ENCODE measurements around the gene YIF1B. TPM values are rescaled to one million over a fixed set of nuclear protein-coding genes. Genes with fewer than 3 reads are reported as not detected.

Gene YIF1B
- total and polyA plus RNA-seq, 9 of the 15 experiments (the other 6 are each of a cell fraction or from before 2014, with no cell fraction given) = 8.5 to 586 (median 323) TPM

GRCh38 chr19:38273499-38273898, 42.2 kb downstream of the YIF1B start:
- Histone ChIP-seq H4K20me1 (replicated peaks; ENCODE audit: control insufficient read depth, insufficient read depth, low read length) (no peaks in the 10 kb centered on the region), H3K79me2 (ENCODE audit: control insufficient read depth, insufficient read depth, low read length) (no peaks in the 10 kb centered on the region), H3K27me3 (ENCODE audit: control insufficient read depth in 2 of 2, insufficient read depth in 2 of 2, low read length in 2 of 2) (no peaks in the 10 kb centered on the region), H2AFZ (ENCODE audit: low read depth, low read length) (peak overlapping the region; percentile 60), H3K27ac (ENCODE audit: extremely low read depth, low read depth, low read length) (no peak overlapping the region), H3K9ac (ENCODE audit: insufficient read depth in 1 of 2, low read depth in 2 of 2, low read length in 2 of 2) (peak overlapping the region in 1 of 2 experiments; percentile 14; a peak in 1 of 4 replicates), H3K36me3 (ENCODE audit: control insufficient read depth, insufficient read depth, low read length) (no peaks in the 10 kb centered on the region), H3K4me3 (no peak overlapping the region), H3K9me3 (replicated peaks; ENCODE audit: control insufficient read depth, insufficient read depth, low read depth, low read length) (no peaks in the 10 kb centered on the region), H3K4me1 (replicated peaks in 1 of 2; ENCODE audit: control insufficient read depth in 2 of 2, insufficient read depth in 2 of 2, low read length in 2 of 2) (peaks cover 29 to 37% of the 10 kb centered on the region in 2 experiments), H3K9me1 (ENCODE audit: control insufficient read depth, insufficient read depth, low read length) (no peaks in the 10 kb centered on the region), H3K4me2 (ENCODE audit: insufficient read depth, low read length) (no peak overlapping the region)
- no peak for ATAC-seq
- peak in 1 of 4 experiments; percentile 25 for DNase-seq (ENCODE audit: extremely low read depth in 1 of 4, low spot score in 3 of 4)
- in situ Hi-C loops (cut with MboI) = no loop called here
- CTCF ChIA-PET (ENCODE audit: low intra/inter-chr PET ratio) = no interaction called here
- no TSS peak for BruUV-seq (replicated peaks)
- POLR2A ChIA-PET = interaction anchor here (0.7 kb wide), 1 partner anchor 25 kb away, joined by 3 read pairs; no protein-coding TSS in a partner anchor
- intact Hi-C loops (cut with micrococcal nuclease) = no loop called here
- WGBS (ENCODE audit: insufficient coverage, low coverage, missing lambda C conversion rate) = 20% methylated on average over 2 of the region's 2 CpGs
- no peak for FAIRE-seq
- no peak for TF ChIP-seq ZNF830 (CRISPR knock-in tag; IDR thresholded peaks at IDR 0.05)
- 0 out of 2 replicates have a peak, but pooled peaks have one; percentile 25 for TF ChIP-seq EHMT2 (IDR thresholded peaks at IDR 0.05)
- TF ChIP-seq CBX2 (IDR thresholded peaks at IDR 0.05; ENCODE audit: insufficient read depth, low read length, poor library complexity, severe bottlenecking) = no peak
- no peak for TF ChIP-seq HOXB6 (CRISPR knock-in tag; IDR thresholded peaks at IDR 0.05; ENCODE audit: borderline replicate concordance)
- no peak for TF ChIP-seq HNRNPK (IDR thresholded peaks at IDR 0.05; ENCODE audit: low read depth, low read length, poor library complexity, severe bottlenecking)

Data from K562 (cell line).